HepG2 (cell line): ENCODE results near the gene SEMA3F. TPM values are rescaled to one million over a fixed set of nuclear protein-coding genes. Genes with fewer than 3 reads are reported as not detected.

Source experiments
- ATAC-seq: fragments of 200-7000 bp; cut with Tn5 transposase; 3 replicates; pipeline ENCODE4 v1.9.1; 2020; ENCODE audit warnings: mild to moderate bottlenecking, moderate library complexity
- BruUV-seq: library from RNA; stranded (reverse); fragments of 400-500 nt; replicated peaks from 2 replicates; lab custom pipeline; 2021; lab: Mats Ljungman, UMichigan
- CTCF ChIA-PET: fragments of 300-600 bp; formaldehyde crosslinking; extraction: SDS; loops from one replicate; lab custom pipeline; 2021; ENCODE audit warnings: low total read pairs, inconsistent platforms, low intra/inter-chr PET ratio; lab: Yijun Ruan, JAX
- POLR2A ChIA-PET: fragments of 350-600 bp; sonication (Branson Sonifier 250); formaldehyde crosslinking; loops from one replicate; lab custom pipeline; 2020; ENCODE audit warnings: antibody characterized with exemption, inconsistent platforms; lab: Yijun Ruan, JAX
- DNase-seq: peaks from one replicate; pipeline ENCODE4 v3.0.0-alpha.2; 2015; ENCODE audit warnings: low spot score
- FAIRE-seq: peaks from 3 replicates; lab custom pipeline; 2011; peaks lifted over from hg19 to GRCh38; lab: Jason Lieb, UNC
- H2AFZ ChIP-seq: one replicate; pipeline ENCODE4 v1.6.1; 2011; ENCODE audit warnings: low read length, inconsistent platforms
- H3K27ac ChIP-seq: fragments of 300-600 bp; 3 replicates; pipeline ENCODE4 v1.8.0; 2011; ENCODE audit warnings: mixed run types, mild to moderate bottlenecking, mixed read lengths, low read length, inconsistent platforms; ENCODE audit not compliant: insufficient read depth; ENCODE audit errors: extremely low read length
- H3K27me3 ChIP-seq, 2 experiments: fragments of 200-600 bp in 1 of 2; 2 replicates in 1 of 2; 3 replicates in 1 of 2; pipeline versions ENCODE4 v1.6.0 to v1.8.0; 2011; ENCODE audit warnings: low read length in 2 of 2, mild to moderate bottlenecking in 2 of 2, moderate library complexity in 2 of 2, inconsistent platforms in 1 of 2; ENCODE audit not compliant: insufficient read depth in 2 of 2, control insufficient read depth in 1 of 2
- H3K36me3 ChIP-seq, 2 experiments: fragments of 200-600 bp in 1 of 2; replicated peaks in 1 of 2; 2 replicates in 1 of 2; 3 replicates in 1 of 2; pipeline versions ENCODE4 v1.5.1 to v1.8.0; 2011; ENCODE audit warnings: low read length in 2 of 2, inconsistent platforms in 1 of 2; ENCODE audit not compliant: insufficient read depth in 2 of 2, control insufficient read depth in 1 of 2
- H3K4me1 ChIP-seq: 2 replicates; pipeline ENCODE4 v1.5.1; 2012; ENCODE audit warnings: low read length, inconsistent platforms; ENCODE audit not compliant: insufficient read depth
- H3K4me2 ChIP-seq: 2 replicates; pipeline ENCODE4 v1.6.0; 2011; ENCODE audit warnings: low read depth, low read length, inconsistent platforms
- H3K4me3 ChIP-seq, 3 experiments: fragments of 200-600 bp in 1 of 3; sonication (generic), shearing (Covaris generic) in 1 of 3; replicated peaks in 1 of 3; 2 replicates each; pipeline ENCODE4 v1.5.1; 2011 to 2016; ENCODE audit warnings: low read length in 3 of 3, inconsistent platforms in 2 of 3, low read depth in 2 of 3, mild to moderate bottlenecking in 2 of 3, control low read depth in 1 of 3, mixed read lengths in 1 of 3; ENCODE audit not compliant: insufficient read depth in 1 of 3
- H3K79me2 ChIP-seq: one replicate; pipeline ENCODE4 v1.6.1; 2011; ENCODE audit warnings: low read length, inconsistent platforms; ENCODE audit not compliant: insufficient read depth
- H3K9ac ChIP-seq: 2 replicates; pipeline ENCODE4 v1.6.0; 2011; ENCODE audit warnings: mild to moderate bottlenecking, low read depth, low read length, inconsistent platforms; ENCODE audit not compliant: insufficient read depth
- H3K9me3 ChIP-seq: 2 replicates; pipeline ENCODE4 v1.5.1; 2012; ENCODE audit warnings: mild to moderate bottlenecking, low read length
- H4K20me1 ChIP-seq: 2 replicates; pipeline ENCODE4 v1.6.0; 2011; ENCODE audit warnings: inconsistent platforms, mild to moderate bottlenecking, low read length, moderate library complexity; ENCODE audit not compliant: insufficient read depth
- BRF2 ChIP-seq: sonication (generic); formaldehyde crosslinking; IDR thresholded peaks from 2 replicates; pipeline ENCODE4 v1.8.1; 2022; ENCODE audit warnings: mild to moderate bottlenecking, missing genetic modification reagents
- GZF1 ChIP-seq: sonication (generic); formaldehyde crosslinking; IDR thresholded peaks from 2 replicates; pipeline ENCODE4 v1.5.1; 2020; ENCODE audit warnings: mild to moderate bottlenecking, missing genetic modification reagents
- IRF2 ChIP-seq: IDR thresholded peaks from 2 replicates; pipeline ENCODE4 v1.6.1; 2018; ENCODE audit warnings: missing genetic modification reagents, missing compliant biosample characterization
- SNRNP70 ChIP-seq: fragments of 200-400 bp; formaldehyde crosslinking; IDR thresholded peaks from 2 replicates; pipeline ENCODE4 v1.6.1; 2017; ENCODE audit warnings: mild to moderate bottlenecking, low read depth, low read length, moderate library complexity
- ZNF292 ChIP-seq: sonication (generic); formaldehyde crosslinking; IDR thresholded peaks from 2 replicates; pipeline ENCODE4 v1.8.1; 2022; ENCODE audit warnings: mild to moderate bottlenecking, low read depth, missing genetic modification reagents, borderline replicate concordance
- ZNF383 ChIP-seq: sonication (generic); formaldehyde crosslinking; IDR thresholded peaks from 2 replicates; pipeline ENCODE4 v1.4.0; 2020; ENCODE audit warnings: missing genetic modification reagents, mild to moderate bottlenecking, borderline replicate concordance
- ZNF737 ChIP-seq: sonication (generic); formaldehyde crosslinking; IDR thresholded peaks from 2 replicates; pipeline ENCODE4 v1.5.0; 2020; ENCODE audit warnings: missing genetic modification reagents, mild to moderate bottlenecking, borderline replicate concordance
- ZNF775 ChIP-seq: sonication (generic); formaldehyde crosslinking; IDR thresholded peaks from 2 replicates; pipeline ENCODE4 v1.4.0; 2020; ENCODE audit warnings: missing genetic modification reagents, mild to moderate bottlenecking, moderate library complexity, borderline replicate concordance
- ZNF891 ChIP-seq: sonication (generic); formaldehyde crosslinking; IDR thresholded peaks from 2 replicates; pipeline ENCODE4 v1.5.0; 2020; ENCODE audit warnings: mild to moderate bottlenecking, missing genetic modification reagents
- WGBS: methylation state at CpG from one replicate; pipeline ENCODE4 v1.1.6; 2017; ENCODE audit warnings: low lambda C conversion rate; 5-methylcytosine and 5-hydroxymethylcytosine counted together
- in situ Hi-C: cut with HindIII; loops from 2 replicates; pipeline ENCODE4 v1.10.0; 2017; ENCODE audit warnings: low pct_unique_long_range_greater_than_20kb; ENCODE audit not compliant: extremely low pct_ligation_motif_present
- intact Hi-C: fragments of 100-400 bp; cut with micrococcal nuclease; formaldehyde crosslinking; loops from one replicate; pipeline ENCODE4 v1.10.0; 2022; ENCODE audit not compliant: unreplicated experiment
- polyA plus RNA-seq, 8 experiments: library from polyadenylated mRNA; depleted of rRNA in 3 of 8; stranded (reverse) in 7 of 8; unstranded in 1 of 8; fragments of >200 nt; fragmentation: Illumina TruSeq in 4 of 8; extraction: Trizol in 4 of 8; gene quantifications; 2 replicates each; pipeline versions ENCODE4 v1.2.1 to v1.2.3, GENCODE V29; 2011 to 2016; ENCODE audit warnings: low read depth in 4 of 8, missing spikeins in 1 of 8, mixed read lengths in 1 of 8; ENCODE audit not compliant: insufficient read depth in 1 of 8
- total RNA-seq, 5 experiments: library from RNA; depleted of rRNA; stranded (reverse); fragments of >200 nt; fragmentation: Illumina TruSeq; extraction: Trizol; gene quantifications; 2 replicates each; pipeline ENCODE4 v1.2.3, GENCODE V29; 2016; ENCODE audit warnings: low read depth in 1 of 5
- TF ChIP-seq, protein P1 (sequence below): fragments of 450-650 bp; IDR thresholded peaks from 2 replicates; pipeline ENCODE4 v1.6.1; 2016
- TF ChIP-seq, protein P2 (sequence below): sonication (generic); formaldehyde crosslinking; IDR thresholded peaks from 2 replicates; pipeline ENCODE4 v1.5.0; 2020; ENCODE audit warnings: missing genetic modification reagents
- TF ChIP-seq, protein P3 (sequence below): sonication (generic); formaldehyde crosslinking; IDR thresholded peaks from 2 replicates; pipeline ENCODE4 v1.4.0; 2020; ENCODE audit warnings: mild to moderate bottlenecking, low read depth, missing genetic modification reagents
- TF ChIP-seq, protein P4 (sequence below): sonication (generic); formaldehyde crosslinking; IDR thresholded peaks from 2 replicates; pipeline ENCODE4 v1.9.0; 2021; ENCODE audit warnings: missing genetic modification reagents, mild to moderate bottlenecking, borderline replicate concordance
- TF ChIP-seq, protein P5 (sequence below): sonication (generic); formaldehyde crosslinking; IDR thresholded peaks from 2 replicates; pipeline ENCODE4 v1.4.0; 2020; ENCODE audit warnings: low read depth, mild to moderate bottlenecking, missing genetic modification reagents

Gene SEMA3F
- total and polyA plus RNA-seq, 2 of the 13 experiments (the other 11 are each of a cell fraction or from before 2014, with no cell fraction given): 7.6 to 17.2 TPM

DNA sequence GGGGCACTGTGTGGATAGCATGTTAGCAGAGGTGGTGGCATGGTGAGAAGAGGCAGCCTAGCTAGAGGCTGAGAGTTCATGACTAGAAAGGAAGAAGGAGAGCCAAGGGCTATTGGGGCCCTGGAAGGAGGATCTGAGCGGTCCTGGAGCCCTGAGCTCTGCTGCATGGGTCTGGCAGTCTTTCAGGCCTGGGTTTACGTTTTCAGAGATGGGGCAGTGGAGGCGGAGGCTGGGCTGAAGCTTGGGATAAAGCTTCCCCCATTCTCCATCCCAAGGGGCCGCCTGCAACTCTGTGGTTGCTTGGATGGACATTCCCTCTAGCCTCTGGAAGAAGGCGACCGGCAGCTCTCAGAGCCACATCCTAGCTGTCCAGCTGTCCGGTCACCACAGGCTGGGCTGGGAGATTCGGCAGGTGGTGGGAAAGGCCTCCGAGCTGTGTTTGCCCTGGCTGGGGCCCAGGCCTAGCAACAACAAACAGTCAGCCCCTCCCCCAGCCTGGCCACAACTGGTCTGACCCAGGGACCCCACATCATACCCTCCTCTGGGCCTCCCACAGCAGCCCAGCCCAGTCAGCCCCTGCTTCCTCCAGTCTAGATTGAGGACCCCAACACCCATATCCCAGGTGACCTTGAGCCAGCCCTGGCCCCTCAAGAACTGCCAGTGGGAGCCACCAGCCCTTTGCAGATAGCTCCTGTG lies 48.1 kb downstream of the SEMA3F start:
- peak overlapping the region; percentile 96 for H3K4me2 ChIP-seq
- intact Hi-C loops (no loop called here), in situ Hi-C loops (no loop called here)
- H3K27me3 ChIP-seq: no peaks in the 10 kb centered on the region
- no peak overlapping the region for H2AFZ ChIP-seq
- H4K20me1 ChIP-seq: peaks cover 4% of the 10 kb centered on the region; the same call in 1 of the 2 replicates
- peak overlapping the region; percentile 43 to 69 (median 54); a peak in 5 of 6 replicates for H3K4me3 ChIP-seq
- 7% methylated on average over 3 of the region's 9 CpGs for WGBS
- BruUV-seq: no TSS peak
- peak; percentile 70 for DNase-seq
- H3K27ac ChIP-seq: peak overlapping the region; percentile 86
- H3K4me1 ChIP-seq: peaks cover 64% of the 10 kb centered on the region
- no peaks in the 10 kb centered on the region; a peak in 1 of 5 replicates for H3K36me3 ChIP-seq
- no peaks in the 10 kb centered on the region for H3K9me3 ChIP-seq
- FAIRE-seq: peak; percentile 70
- peak overlapping the region; percentile 77 for H3K9ac ChIP-seq
- ATAC-seq: peak; percentile 51
- ChIA-PET CTCF (no interaction called here), POLR2A (interaction anchor here (0.7 to 15.7 kb wide), 26 partner anchors 8 to 125 kb away, joined by 3 to 844 read pairs (median 5); partner anchors contain the start of genes GNAI2, HYAL1, HYAL3 and IFRD2)
- peaks cover 32% of the 10 kb centered on the region for H3K79me2 ChIP-seq
- TF ChIP-seq, protein P1, sequence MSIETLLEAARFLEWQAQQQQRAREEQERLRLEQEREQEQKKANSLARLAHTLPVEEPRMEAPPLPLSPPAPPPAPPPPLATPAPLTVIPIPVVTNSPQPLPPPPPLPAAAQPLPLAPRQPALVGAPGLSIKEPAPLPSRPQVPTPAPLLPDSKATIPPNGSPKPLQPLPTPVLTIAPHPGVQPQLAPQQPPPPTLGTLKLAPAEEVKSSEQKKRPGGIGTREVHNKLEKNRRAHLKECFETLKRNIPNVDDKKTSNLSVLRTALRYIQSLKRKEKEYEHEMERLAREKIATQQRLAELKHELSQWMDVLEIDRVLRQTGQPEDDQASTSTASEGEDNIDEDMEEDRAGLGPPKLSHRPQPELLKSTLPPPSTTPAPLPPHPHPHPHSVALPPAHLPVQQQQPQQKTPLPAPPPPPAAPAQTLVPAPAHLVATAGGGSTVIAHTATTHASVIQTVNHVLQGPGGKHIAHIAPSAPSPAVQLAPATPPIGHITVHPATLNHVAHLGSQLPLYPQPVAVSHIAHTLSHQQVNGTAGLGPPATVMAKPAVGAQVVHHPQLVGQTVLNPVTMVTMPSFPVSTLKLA: no peak
- TF ChIP-seq IRF2 (CRISPR knock-in tag): peak; percentile 20; the same call in 1 of the 2 replicates
- TF ChIP-seq SNRNP70: no peak
- TF ChIP-seq, protein P2, sequence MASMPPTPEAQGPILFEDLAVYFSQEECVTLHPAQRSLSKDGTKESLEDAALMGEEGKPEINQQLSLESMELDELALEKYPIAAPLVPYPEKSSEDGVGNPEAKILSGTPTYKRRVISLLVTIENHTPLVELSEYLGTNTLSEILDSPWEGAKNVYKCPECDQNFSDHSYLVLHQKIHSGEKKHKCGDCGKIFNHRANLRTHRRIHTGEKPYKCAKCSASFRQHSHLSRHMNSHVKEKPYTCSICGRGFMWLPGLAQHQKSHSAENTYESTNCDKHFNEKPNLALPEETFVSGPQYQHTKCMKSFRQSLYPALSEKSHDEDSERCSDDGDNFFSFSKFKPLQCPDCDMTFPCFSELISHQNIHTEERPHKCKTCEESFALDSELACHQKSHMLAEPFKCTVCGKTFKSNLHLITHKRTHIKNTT (CRISPR knock-in tag): no peak
- 0 out of 2 replicates have a peak, but pooled peaks have one; percentile 65 for TF ChIP-seq ZNF383
- no peak for TF ChIP-seq BRF2
- TF ChIP-seq GZF1: no peak
- TF ChIP-seq, protein P3, sequence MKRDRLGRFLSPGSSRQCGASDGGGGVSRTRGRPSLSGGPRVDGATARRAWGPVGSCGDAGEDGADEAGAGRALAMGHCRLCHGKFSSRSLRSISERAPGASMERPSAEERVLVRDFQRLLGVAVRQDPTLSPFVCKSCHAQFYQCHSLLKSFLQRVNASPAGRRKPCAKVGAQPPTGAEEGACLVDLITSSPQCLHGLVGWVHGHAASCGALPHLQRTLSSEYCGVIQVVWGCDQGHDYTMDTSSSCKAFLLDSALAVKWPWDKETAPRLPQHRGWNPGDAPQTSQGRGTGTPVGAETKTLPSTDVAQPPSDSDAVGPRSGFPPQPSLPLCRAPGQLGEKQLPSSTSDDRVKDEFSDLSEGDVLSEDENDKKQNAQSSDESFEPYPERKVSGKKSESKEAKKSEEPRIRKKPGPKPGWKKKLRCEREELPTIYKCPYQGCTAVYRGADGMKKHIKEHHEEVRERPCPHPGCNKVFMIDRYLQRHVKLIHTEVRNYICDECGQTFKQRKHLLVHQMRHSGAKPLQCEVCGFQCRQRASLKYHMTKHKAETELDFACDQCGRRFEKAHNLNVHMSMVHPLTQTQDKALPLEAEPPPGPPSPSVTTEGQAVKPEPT (CRISPR knock-in tag): no peak
- TF ChIP-seq ZNF737 (CRISPR knock-in tag): peak; percentile 79; the same call in 1 of the 2 replicates
- TF ChIP-seq ZNF775 (CRISPR knock-in tag): no peak
- TF ChIP-seq, protein P4, sequence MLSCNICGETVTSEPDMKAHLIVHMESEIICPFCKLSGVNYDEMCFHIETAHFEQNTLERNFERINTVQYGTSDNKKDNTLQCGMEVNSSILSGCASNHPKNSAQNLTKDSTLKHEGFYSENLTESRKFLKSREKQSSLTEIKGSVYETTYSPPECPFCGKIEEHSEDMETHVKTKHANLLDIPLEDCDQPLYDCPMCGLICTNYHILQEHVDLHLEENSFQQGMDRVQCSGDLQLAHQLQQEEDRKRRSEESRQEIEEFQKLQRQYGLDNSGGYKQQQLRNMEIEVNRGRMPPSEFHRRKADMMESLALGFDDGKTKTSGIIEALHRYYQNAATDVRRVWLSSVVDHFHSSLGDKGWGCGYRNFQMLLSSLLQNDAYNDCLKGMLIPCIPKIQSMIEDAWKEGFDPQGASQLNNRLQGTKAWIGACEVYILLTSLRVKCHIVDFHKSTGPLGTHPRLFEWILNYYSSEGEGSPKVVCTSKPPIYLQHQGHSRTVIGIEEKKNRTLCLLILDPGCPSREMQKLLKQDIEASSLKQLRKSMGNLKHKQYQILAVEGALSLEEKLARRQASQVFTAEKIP (CRISPR knock-in tag): no peak
- no peak; the same call in 1 of the 2 replicates for TF ChIP-seq ZNF292 (CRISPR knock-in tag)
- TF ChIP-seq ZNF891 (CRISPR knock-in tag): peak; percentile 44; the same call in 1 of the 2 replicates
- TF ChIP-seq, protein P5, sequence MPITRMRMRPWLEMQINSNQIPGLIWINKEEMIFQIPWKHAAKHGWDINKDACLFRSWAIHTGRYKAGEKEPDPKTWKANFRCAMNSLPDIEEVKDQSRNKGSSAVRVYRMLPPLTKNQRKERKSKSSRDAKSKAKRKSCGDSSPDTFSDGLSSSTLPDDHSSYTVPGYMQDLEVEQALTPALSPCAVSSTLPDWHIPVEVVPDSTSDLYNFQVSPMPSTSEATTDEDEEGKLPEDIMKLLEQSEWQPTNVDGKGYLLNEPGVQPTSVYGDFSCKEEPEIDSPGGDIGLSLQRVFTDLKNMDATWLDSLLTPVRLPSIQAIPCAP: no peak
